ENCODE measurements around the gene SLC39A2.

GRCh38 chr14:21023174-21023573 lies 24.1 kb downstream of the SLC39A2 start:
- TF ChIP-seq GABPA (tag; conservative IDR thresholded peaks at IDR 0.05; ENCODE audit: low read depth) (no peak), RAD21 (CRISPR knock-in tag; conservative IDR thresholded peaks at IDR 0.05 in 1 of 2, IDR thresholded peaks at IDR 0.05 in 1 of 2) (no peak), USF2 (CRISPR knock-in tag; IDR thresholded peaks at IDR 0.05) (no peak), CBX3 (IDR thresholded peaks at IDR 0.05; ENCODE audit: borderline replicate concordance in 1 of 2, low read length in 2 of 2) (no peak), SMAD1 (IDR thresholded peaks at IDR 0.05; ENCODE audit: low read depth, low read length, partially characterized antibody) (no peak), KDM2B (CRISPR knock-in tag; IDR thresholded peaks at IDR 0.05) (no peak), FOXK2 (conservative IDR thresholded peaks at IDR 0.05 in 1 of 2, IDR thresholded peaks at IDR 0.05 in 1 of 2; ENCODE audit: low read depth in 2 of 2) (no peak), FOXA1 (IDR thresholded peaks at IDR 0.05; ENCODE audit: borderline replicate concordance) (no peak), YY1 (IDR thresholded peaks at IDR 0.05; ENCODE audit: borderline replicate concordance in 1 of 3, control insufficient read depth in 1 of 3, extremely low read depth in 1 of 3, insufficient read depth in 3 of 3, insufficient read length in 1 of 3, insufficient replicate concordance in 2 of 3, low read depth in 1 of 3, low read length in 2 of 3) (no peak), HNRNPLL (IDR thresholded peaks at IDR 0.05; ENCODE audit: low read depth, low read length, poor library complexity, severe bottlenecking) (no peak), CREB1 (IDR thresholded peaks at IDR 0.05) (no peak), CREB1 (CRISPR knock-in tag; IDR thresholded peaks at IDR 0.05) (no peak), MAZ (CRISPR knock-in tag; conservative IDR thresholded peaks at IDR 0.05 in 1 of 2, IDR thresholded peaks at IDR 0.05 in 1 of 2) (no peak)

All from K562 (cell line).